ENCODE results near the gene PNCK. TPM values are rescaled to one million over a fixed set of nuclear protein-coding genes. Genes with fewer than 3 reads are reported as not detected.

Gene PNCK
- total and polyA plus RNA-seq, 9 donors: 0.51 to 5.9 (median 1.3) TPM; not detected in 1

- intact Hi-C loops (cut with DNase I): no loop called here
- no peak for TF ChIP-seq EP300 (IDR thresholded peaks at IDR 0.05)
- no peak for TF ChIP-seq POLR2A (IDR thresholded peaks at IDR 0.05)
- TF ChIP-seq, protein P1, sequence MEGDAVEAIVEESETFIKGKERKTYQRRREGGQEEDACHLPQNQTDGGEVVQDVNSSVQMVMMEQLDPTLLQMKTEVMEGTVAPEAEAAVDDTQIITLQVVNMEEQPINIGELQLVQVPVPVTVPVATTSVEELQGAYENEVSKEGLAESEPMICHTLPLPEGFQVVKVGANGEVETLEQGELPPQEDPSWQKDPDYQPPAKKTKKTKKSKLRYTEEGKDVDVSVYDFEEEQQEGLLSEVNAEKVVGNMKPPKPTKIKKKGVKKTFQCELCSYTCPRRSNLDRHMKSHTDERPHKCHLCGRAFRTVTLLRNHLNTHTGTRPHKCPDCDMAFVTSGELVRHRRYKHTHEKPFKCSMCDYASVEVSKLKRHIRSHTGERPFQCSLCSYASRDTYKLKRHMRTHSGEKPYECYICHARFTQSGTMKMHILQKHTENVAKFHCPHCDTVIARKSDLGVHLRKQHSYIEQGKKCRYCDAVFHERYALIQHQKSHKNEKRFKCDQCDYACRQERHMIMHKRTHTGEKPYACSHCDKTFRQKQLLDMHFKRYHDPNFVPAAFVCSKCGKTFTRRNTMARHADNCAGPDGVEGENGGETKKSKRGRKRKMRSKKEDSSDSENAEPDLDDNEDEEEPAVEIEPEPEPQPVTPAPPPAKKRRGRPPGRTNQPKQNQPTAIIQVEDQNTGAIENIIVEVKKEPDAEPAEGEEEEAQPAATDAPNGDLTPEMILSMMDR (IDR thresholded peaks at IDR 0.05): no peak
- Histone ChIP-seq H3K27ac (no peak overlapping the region), H3K4me3 (no peak overlapping the region), H3K4me1 (ENCODE audit: insufficient read depth) (no peaks in the 10 kb centered on the region), H3K27me3 (no peaks in the 10 kb centered on the region), H3K9me3 (no peaks in the 10 kb centered on the region), H3K36me3 (no peaks in the 10 kb centered on the region)
- peak in 1 of 5 donors; percentile 11 for DNase-seq
- WGBS, 3 donors: 70 to 73% (median 71%) methylated on average over 10 of the region's 10 CpGs
These were observed 27.6 kb downstream of the PNCK start for GRCh38 chrX:153645921-153646488.

DNA sequence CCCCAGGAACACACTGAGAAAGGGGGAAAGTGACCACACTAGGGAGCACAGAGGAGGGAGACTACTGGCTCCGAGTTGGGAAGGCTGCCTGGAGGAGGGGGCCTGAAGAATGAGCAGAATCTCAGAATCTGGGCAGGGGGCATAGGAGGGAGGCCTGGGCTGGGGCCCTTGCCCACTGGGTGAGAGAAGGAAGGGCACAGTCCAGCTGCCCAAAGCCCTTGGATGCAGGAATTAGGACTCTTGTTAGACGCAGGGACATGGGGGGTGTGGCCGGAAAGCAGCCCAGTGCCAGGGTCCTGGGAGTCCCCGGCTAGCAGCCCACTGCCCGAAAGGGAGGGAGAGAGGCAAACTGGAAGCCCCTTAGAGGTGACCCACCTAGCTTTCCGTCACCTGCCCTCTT is 28.5 kb downstream of the PNCK start:
- peak in 2 of 5 donors; percentile 6 to 13 for DNase-seq
- Histone ChIP-seq H3K27me3 (no peaks in the 10 kb centered on the region), H3K36me3 (no peaks in the 10 kb centered on the region), H3K4me3 (no peak overlapping the region), H3K4me1 (ENCODE audit: insufficient read depth) (no peaks in the 10 kb centered on the region), H3K27ac (no peak overlapping the region), H3K9me3 (no peaks in the 10 kb centered on the region)
- intact Hi-C loops (cut with DNase I): no loop called here
- 73 to 81% (median 76%) methylated on average over 6 of the region's 6 CpGs for WGBS, 3 donors
- no peak for TF ChIP-seq EP300 (IDR thresholded peaks at IDR 0.05)
- TF ChIP-seq, protein P1 (IDR thresholded peaks at IDR 0.05): no peak

DNA sequence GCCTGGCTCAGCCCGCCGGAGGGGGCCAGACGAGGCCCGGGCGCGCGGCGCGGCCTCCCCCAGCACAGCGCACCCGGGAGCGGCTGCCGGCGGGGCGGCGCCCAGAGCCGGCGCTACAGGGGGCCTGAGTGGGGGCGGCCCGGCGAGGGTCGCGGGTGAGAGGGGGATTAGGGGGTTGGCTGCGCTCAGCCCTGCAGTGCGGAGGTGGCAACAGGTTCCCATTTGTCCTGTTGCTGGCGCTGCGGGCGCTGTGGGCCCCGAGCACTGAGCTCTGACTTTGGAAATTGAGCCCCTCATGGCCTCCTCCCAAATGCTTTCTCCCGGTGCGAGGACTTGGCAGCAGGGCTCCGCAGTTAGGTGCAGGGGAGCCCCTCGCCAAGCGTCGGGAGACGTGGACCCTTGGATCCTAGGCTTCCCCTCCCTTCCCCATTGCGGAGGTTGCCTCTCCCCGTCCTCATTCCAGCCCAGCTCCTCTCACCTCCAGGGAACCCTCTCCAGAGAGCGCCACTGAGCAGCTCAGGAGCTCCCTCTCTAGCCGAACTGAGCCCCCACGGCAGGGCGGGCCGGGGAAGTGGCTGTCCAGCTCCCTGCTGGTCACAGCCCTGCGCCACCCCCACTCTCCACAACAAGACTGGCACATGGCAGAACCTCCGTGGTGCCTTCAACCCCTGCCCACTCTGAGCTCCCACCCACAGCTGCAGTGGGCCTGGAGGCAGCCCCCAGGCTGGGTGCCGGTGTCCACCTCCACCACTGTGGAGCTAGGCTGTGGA is 29.1 kb downstream of the PNCK start:
- H3K27ac ChIP-seq: no peak overlapping the region
- H3K36me3 ChIP-seq: no peaks in the 10 kb centered on the region
- H3K4me3 ChIP-seq: no peak overlapping the region
- intact Hi-C loops (cut with DNase I): no loop called here
- no peaks in the 10 kb centered on the region for H3K27me3 ChIP-seq
- H3K9me3 ChIP-seq: no peaks in the 10 kb centered on the region
- 26 to 40% (median 26%) methylated on average over 32 to 46 of the region's 46 CpGs for WGBS, 3 donors
- peak in 4 of 5 donors; percentile 4 to 26 (median 10) for DNase-seq
- no peaks in the 10 kb centered on the region for H3K4me1 ChIP-seq (ENCODE audit: insufficient read depth)
- TF ChIP-seq, protein P1 (IDR thresholded peaks at IDR 0.05): no peak
- TF ChIP-seq EP300 (IDR thresholded peaks at IDR 0.05) (no peak), POLR2A (IDR thresholded peaks at IDR 0.05) (no peak)

DNA sequence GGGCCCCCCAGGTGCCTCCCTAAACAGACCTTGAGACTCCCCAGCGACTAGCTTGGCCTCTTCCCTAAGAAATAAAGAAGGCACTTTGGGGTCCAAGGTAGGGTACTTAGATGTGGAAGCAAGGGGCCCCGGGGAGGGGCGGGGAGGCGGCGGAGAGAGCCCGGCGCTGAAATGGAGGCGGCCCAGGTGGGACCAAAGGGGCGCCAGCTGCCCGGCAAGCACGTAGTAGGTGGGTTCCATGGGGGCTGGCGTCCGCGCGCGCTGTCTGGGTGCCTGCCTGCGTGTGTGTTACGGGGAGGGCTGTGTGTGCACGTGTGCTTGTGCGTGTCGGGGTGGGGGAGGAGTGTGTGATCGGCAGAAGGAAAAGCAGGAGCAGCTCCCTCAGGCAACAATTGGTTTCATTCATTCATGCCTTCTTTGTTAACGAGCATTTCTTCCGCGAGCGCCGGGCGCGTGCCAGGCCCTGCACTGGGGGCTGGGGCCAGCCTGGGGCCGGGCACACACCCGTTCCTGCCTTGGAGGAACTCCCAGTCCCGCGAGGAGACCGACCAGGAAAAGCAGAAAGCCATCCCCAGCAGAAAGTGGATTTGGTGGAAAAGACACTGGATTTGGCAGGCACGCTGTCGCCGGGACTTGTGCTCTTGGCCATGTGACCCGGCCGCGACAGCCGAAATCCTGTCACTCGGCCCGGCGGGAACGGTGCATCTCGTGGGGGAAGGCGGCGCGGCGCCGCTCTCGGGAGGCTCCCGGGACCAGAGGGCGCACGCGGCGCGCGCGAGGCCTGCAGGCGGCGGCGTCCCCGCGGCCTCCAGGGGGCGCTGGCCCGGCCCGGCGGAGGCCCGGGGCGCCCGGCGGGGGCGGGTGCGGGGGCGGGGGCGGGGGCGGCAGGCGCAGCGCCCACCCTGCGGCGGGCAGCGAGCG is 29.9 kb downstream of the PNCK start:
- Histone ChIP-seq H3K27ac (no peak overlapping the region), H3K27me3 (no peaks in the 10 kb centered on the region), H3K36me3 (no peaks in the 10 kb centered on the region), H3K4me1 (ENCODE audit: insufficient read depth) (no peaks in the 10 kb centered on the region), H3K4me3 (no peak overlapping the region), H3K9me3 (no peaks in the 10 kb centered on the region)
- DNase-seq: peak in 3 of 5 donors; percentile 7 to 33 (median 32)
- WGBS, 3 donors: 25 to 32% (median 31%) methylated on average over 53 to 84 of the region's 84 CpGs
- no peak for TF ChIP-seq POLR2A (IDR thresholded peaks at IDR 0.05)
- intact Hi-C loops (cut with DNase I): no loop called here
